Lower lobe of right lung (tissue), 2 donors: Measurements from ENCODE around the gene PTCD1. TPM values are rescaled to one million over a fixed set of nuclear protein-coding genes. Genes with fewer than 3 reads are reported as not detected.

Source experiments
- ATAC-seq, 2 donors: fragments of 200-7000 bp; cut with Tn5 transposase; one replicate each; pipeline ENCODE4 v1.9.1; 2020 to 2022; ENCODE audit warnings: mild to moderate bottlenecking in 2 of 2, moderate library complexity in 2 of 2
- DNase-seq: peaks from one replicate; pipeline ENCODE4 v3.0.0-alpha.2; 2020
- H3K27ac ChIP-seq: fragments of 200-600 bp; one replicate; pipeline ENCODE4 v1.8.0; 2022
- H3K27me3 ChIP-seq: fragments of 200-600 bp; one replicate; pipeline ENCODE4 v1.8.0; 2022; ENCODE audit warnings: low read depth
- H3K36me3 ChIP-seq: fragments of 200-600 bp; one replicate; pipeline ENCODE4 v1.8.0; 2022; ENCODE audit warnings: mild to moderate bottlenecking
- H3K4me1 ChIP-seq: fragments of 200-600 bp; one replicate; pipeline ENCODE4 v1.8.0; 2022
- H3K4me3 ChIP-seq: fragments of 200-600 bp; one replicate; pipeline ENCODE4 v1.8.0; 2022; ENCODE audit warnings: mild to moderate bottlenecking
- H3K9me3 ChIP-seq: fragments of 200-600 bp; one replicate; pipeline ENCODE4 v1.8.0; 2022
- CTCF ChIP-seq: fragments of 200-600 bp; IDR thresholded peaks from one replicate; pipeline ENCODE4 v1.8.0; 2022; ENCODE audit warnings: antibody characterized with exemption, mild to moderate bottlenecking
- intact Hi-C: fragments of 100-400 bp; cut with DNase I; formaldehyde crosslinking; loops from one replicate; pipeline ENCODE4 v1.11.0; 2022
- total RNA-seq: library from RNA; stranded (reverse); fragmentation: NEBNext Ultra II Directional; extraction: Animal tissue kit (Norgen Biotek cat#: 25700); gene quantifications from one replicate; pipeline ENCODE4 v1.2.1, GENCODE V29; 2021
- donor health status: DM: no; HTN: yes; CAD: no; lungs with severe emphysema.

Gene PTCD1
- total RNA-seq, 1 donor from 2014 or later = 6.8 TPM

- no peaks in the 10 kb centered on the region for H3K27me3 ChIP-seq
- ATAC-seq = no peak
- no peaks in the 10 kb centered on the region for H3K9me3 ChIP-seq
- H3K4me3 ChIP-seq = no peak overlapping the region
- DNase-seq = no peak
- no peak for TF ChIP-seq CTCF
- no peak overlapping the region for H3K27ac ChIP-seq
- H3K36me3 ChIP-seq = peaks cover 65% of the 10 kb centered on the region
- intact Hi-C loops = no loop called here
- H3K4me1 ChIP-seq = peaks cover 43% of the 10 kb centered on the region
Measured at GRCh38 chr7:99384523-99384922, 54.1 kb downstream of the PTCD1 start.

GRCh38 chr7:99383791-99384370, 54.7 kb downstream of the PTCD1 start:
- ATAC-seq = no peak
- Histone ChIP-seq H3K4me1 (peaks cover 49% of the 10 kb centered on the region), H3K27ac (no peak overlapping the region), H3K36me3 (peaks cover 58% of the 10 kb centered on the region), H3K9me3 (no peaks in the 10 kb centered on the region), H3K27me3 (no peaks in the 10 kb centered on the region), H3K4me3 (no peak overlapping the region)
- intact Hi-C loops = no loop called here
- no peak for DNase-seq
- no peak for TF ChIP-seq CTCF

GRCh38 chr7:99383203-99383602, 55.4 kb downstream of the PTCD1 start:
- Histone ChIP-seq H3K27me3 (no peaks in the 10 kb centered on the region), H3K36me3 (peaks cover 55% of the 10 kb centered on the region), H3K9me3 (no peaks in the 10 kb centered on the region), H3K4me3 (no peak overlapping the region), H3K4me1 (peaks cover 56% of the 10 kb centered on the region), H3K27ac (no peak overlapping the region)
- TF ChIP-seq CTCF = no peak
- intact Hi-C loops = no loop called here
- DNase-seq = no peak
- ATAC-seq = no peak

- Histone ChIP-seq H3K9me3 (no peaks in the 10 kb centered on the region), H3K36me3 (peaks cover 52% of the 10 kb centered on the region), H3K4me1 (peaks cover 70% of the 10 kb centered on the region), H3K27ac (peak overlapping the region; percentile 88), H3K27me3 (no peaks in the 10 kb centered on the region), H3K4me3 (peak overlapping the region; percentile 40)
- ATAC-seq (no peak), DNase-seq (no peak)
- intact Hi-C loops = no loop called here
- no peak for TF ChIP-seq CTCF
Measured at GRCh38 chr7:99381664-99382075, 56.9 kb downstream of the PTCD1 start.

GRCh38 chr7:99380823-99381663, 57.6 kb downstream of the PTCD1 start:
- Histone ChIP-seq H3K4me3 (peak overlapping the region; percentile 40), H3K27ac (peak overlapping the region; percentile 88), H3K4me1 (peaks cover 71% of the 10 kb centered on the region), H3K27me3 (no peaks in the 10 kb centered on the region), H3K9me3 (no peaks in the 10 kb centered on the region), H3K36me3 (peaks cover 50% of the 10 kb centered on the region)
- intact Hi-C loops = no loop called here
- TF ChIP-seq CTCF = no peak
- ATAC-seq (peak; percentile 25 to 57), DNase-seq (no peak)
